HG03342 (cell line): Measurements from ENCODE around the gene TNFAIP2.

Source experiments
- ATAC-seq: cut with Tn5 transposase; IDR thresholded peaks from one replicate; pipeline ENCODE4 v1.9.1; 2021; ENCODE audit warnings: mild to moderate bottlenecking, moderate library complexity; ENCODE audit not compliant: unreplicated experiment

TNFAIP2 gene, protein sequence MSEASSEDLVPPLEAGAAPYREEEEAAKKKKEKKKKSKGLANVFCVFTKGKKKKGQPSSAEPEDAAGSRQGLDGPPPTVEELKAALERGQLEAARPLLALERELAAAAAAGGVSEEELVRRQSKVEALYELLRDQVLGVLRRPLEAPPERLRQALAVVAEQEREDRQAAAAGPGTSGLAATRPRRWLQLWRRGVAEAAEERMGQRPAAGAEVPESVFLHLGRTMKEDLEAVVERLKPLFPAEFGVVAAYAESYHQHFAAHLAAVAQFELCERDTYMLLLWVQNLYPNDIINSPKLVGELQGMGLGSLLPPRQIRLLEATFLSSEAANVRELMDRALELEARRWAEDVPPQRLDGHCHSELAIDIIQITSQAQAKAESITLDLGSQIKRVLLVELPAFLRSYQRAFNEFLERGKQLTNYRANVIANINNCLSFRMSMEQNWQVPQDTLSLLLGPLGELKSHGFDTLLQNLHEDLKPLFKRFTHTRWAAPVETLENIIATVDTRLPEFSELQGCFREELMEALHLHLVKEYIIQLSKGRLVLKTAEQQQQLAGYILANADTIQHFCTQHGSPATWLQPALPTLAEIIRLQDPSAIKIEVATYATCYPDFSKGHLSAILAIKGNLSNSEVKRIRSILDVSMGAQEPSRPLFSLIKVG

DNA sequence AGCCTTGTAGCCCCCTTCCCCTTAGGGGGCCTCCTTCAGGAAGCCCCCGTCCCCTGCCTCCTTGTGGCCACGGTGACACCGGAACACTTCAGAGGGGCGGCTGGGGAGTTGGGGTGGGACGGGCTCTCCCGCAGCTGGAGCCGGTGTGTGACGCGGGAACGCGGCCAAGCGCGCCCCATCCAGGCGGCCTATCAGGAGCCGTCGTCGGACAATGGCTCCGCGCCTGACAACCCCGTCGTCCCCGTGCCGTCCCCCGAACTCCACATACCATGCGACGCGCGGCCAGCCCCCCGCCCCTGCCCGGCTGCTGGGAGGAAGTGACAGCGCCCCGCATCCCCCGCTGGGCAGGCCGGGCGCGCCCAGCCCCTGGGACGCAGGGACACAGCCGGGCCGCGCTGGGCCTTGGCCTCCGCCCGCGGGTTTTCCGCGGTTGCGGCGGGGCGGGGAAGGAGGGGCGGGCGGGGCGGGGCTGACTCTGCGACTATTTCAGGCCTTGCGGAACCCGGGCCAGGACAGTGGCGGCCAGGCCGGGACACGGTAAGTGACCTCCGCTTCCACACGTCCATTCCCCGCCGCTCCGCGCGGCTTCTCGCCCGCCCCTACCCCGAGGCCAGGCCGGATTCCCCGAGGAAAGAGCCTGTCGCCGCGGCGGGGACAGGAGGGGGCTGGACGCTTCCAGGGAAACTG lies at the start of gene TNFAIP2:
TNFAIP2 (plus strand) TSS at position 515 of the 687 bp plus-strand sequence. CDS start 2,997 bp downstream, outside the sequence.
- no peak for ATAC-seq

- ATAC-seq, result no peak
Measured at GRCh38 chr14:103073876-103074728, 49.2 kb upstream of the TNFAIP2 start.

GRCh38 chr14:103074729-103075367 lies 48.4 kb upstream of the TNFAIP2 start:
- ATAC-seq, result no peak

GRCh38 chr14:103078420-103078749 lies 44.9 kb upstream of the TNFAIP2 start:
- ATAC-seq, result peak; percentile 72

DNA sequence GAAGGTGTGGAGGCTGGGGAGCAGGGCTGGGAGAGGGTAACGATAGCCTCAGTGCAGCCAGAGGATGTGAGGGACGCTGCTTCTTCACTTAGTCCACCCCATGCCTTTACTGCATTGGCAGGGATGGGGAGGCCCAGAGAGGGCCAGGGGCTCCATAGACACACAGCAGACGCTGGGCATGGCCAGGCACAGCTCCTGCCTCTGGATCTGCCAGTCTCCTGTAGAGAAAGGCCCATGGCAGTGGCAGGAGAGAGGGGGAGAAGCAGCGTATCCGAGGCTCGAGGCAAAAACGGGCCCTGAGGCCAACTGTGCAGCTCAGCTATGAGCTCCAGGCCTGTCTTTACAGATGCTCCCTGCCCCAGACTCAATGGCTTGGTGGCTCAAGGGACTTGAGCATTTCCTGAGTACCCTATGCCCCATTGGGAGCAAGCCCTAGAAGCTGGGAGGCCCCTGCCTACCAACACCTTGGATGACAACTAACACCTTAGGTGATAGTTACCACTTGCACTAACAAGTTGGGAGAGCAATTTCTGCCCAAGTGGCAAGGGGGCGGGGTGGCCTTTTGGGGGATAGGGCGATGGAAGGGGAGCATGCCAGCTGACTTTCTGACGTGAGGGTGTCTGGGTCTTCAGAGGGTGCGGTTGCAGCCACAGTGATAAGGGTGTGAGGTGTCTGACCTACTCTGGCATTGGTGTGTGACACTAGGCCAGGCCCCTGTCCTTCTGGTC lies 44.2 kb upstream of the TNFAIP2 start:
- ATAC-seq, result no peak

- ATAC-seq, result no peak
Measured at GRCh38 chr14:103081951-103082350, 41.3 kb upstream of the TNFAIP2 start.

GRCh38 chr14:103084021-103084919 lies 39.0 kb upstream of the TNFAIP2 start, which contains the start of gene LBHD2:
TSS of gene LBHD2 (plus strand) at chr14:103084210. CDS start at chr14:103086013, 1,803 bp downstream.
- ATAC-seq, result no peak

GRCh38 chr14:103085106-103086091 lies 37.9 kb upstream of the TNFAIP2 start:
- ATAC-seq, result no peak

DNA sequence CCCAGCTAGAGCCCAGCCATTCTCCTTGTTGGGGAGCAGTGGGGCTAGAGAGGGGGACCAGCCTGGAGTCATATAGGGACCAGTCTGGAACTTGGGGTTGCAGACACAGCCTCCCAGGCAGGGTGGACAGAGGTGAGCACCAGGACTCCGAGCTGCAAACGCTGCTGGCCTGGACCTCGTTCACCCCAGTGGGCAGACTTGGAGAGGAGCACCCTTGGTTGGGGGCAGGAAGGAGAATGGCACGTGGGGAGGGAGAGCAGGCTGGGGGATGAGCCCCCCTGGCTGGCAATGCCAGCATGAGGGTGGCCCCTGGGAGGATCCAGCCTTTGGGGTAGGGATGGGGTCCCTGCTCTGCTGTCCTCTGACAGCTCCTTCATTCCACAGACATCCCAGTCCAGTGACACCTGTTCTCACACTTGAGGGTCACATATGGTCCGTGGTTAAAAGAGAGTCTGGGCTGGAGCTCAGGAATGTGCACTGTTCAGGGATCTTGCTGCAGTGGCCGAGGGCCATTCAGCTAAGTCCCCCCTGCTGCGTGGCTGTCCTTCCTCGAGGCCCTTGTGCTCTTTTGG lies 36.4 kb upstream of the TNFAIP2 start:
- ATAC-seq, result no peak

GRCh38 chr14:103087343-103087835 lies 35.9 kb upstream of the TNFAIP2 start:
- ATAC-seq, result no peak

DNA sequence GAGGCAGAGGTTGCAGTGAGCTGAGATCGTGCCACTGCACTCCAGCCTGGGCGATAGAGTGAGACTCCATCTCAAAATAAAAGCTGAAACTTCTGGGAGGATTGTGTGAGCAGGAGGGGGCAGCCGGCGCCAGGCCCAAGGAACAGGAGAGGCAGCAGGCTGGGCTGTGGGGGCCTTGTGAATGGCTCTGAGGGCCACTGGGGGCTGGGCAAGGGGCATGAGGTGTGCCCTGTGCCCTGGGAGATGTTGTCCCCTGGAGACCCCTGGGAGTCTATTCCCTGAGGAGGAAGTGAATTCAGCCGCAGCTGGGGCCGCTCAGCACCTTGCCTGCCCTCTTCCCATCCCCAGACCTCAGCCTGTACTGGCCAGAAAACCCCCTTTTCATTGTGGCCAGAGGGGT lies 34.3 kb upstream of the TNFAIP2 start:
- ATAC-seq, result no peak

GRCh38 chr14:103089386-103090335 lies 33.6 kb upstream of the TNFAIP2 start:
- no peak for ATAC-seq

GRCh38 chr14:103090481-103091020 lies 32.7 kb upstream of the TNFAIP2 start:
- ATAC-seq, result no peak

DNA sequence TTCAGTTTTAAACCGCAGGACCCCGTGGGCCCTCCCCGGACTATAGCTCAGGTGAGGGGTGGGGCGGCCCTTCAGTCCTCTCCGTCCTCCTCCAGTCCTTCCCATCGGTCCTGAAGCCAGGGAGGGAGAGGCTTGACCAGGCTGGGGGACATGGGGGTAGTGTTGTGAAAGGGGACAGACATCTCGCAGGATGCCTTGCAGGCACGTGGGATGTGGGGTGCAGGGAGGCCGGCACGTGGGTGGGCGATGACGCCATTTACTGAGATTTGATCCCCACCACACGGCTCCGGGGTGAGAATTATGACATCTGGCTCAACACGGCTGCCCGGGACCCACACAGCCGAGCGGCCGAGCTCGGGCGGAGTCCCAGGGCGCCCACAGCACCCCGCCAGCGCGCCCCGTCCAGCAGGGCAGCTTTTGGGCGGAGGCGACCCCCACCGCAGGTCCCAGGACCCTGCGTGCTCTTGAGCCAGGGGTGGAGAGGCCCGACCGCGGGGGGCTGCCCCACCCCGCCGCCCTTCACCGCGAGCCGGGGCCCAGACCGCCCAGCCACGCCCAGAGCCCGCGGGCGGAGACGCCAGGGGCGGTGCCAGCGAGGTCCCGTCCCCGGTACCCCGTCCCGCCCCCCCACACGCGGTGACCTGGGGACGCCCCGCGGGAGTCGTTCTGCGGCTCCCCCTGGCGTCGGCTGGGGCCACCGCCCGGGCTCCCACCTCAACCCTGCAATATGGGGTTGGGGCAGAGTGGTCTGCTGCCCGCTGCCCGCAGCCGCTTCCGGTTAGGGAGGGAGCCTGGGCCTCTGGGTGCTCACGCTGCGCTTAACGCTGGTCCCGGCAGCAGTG lies 32.0 kb upstream of the TNFAIP2 start:
- peak; percentile 52 for ATAC-seq

- no peak for ATAC-seq
Measured at GRCh38 chr14:103091883-103092222, 31.4 kb upstream of the TNFAIP2 start.
